ENCODE results near the gene ENTPD2.
"Not testable (repeated sequence)": the region's sequence is repeated elsewhere in the genome, so short reads cannot be mapped to it uniquely, and the experiment has no call there.

Gene ENTPD2

DNA sequence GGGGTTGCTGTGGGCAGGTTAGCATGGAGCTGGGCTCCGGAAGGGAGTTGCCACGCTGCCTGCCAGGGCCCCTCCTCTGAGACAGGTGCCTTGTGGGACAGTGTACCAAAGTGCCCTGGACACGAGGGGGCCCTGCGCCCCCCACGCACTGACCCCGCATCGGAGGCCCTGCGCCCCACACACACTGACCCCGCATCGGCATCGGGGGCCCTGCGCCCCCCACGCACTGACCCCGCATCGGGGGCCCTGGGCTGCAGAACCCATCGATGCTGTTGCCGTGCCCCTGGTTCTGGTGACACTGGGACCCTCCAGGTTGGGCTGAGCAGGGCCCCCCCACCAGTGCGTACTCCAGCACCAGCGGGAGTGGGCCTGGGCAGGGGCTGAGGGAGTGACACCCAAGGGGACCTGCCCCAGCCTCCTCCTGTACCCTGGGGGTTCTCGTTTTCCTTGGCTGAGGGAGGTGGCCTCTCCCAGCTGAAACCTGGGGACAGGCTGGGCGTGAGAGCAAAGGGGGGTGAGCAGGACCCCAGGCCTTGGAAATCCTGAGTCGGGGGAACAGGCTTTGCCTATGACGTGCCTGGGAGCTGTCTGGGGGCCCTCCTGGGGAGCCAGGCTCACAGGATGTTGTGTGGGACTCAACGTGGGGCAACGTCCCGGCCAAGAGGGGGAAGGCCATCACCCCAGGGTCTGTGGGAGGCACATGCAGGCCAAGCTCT lies 9.6 kb upstream of the ENTPD2 start:
- TF ChIP-seq, protein P1, sequence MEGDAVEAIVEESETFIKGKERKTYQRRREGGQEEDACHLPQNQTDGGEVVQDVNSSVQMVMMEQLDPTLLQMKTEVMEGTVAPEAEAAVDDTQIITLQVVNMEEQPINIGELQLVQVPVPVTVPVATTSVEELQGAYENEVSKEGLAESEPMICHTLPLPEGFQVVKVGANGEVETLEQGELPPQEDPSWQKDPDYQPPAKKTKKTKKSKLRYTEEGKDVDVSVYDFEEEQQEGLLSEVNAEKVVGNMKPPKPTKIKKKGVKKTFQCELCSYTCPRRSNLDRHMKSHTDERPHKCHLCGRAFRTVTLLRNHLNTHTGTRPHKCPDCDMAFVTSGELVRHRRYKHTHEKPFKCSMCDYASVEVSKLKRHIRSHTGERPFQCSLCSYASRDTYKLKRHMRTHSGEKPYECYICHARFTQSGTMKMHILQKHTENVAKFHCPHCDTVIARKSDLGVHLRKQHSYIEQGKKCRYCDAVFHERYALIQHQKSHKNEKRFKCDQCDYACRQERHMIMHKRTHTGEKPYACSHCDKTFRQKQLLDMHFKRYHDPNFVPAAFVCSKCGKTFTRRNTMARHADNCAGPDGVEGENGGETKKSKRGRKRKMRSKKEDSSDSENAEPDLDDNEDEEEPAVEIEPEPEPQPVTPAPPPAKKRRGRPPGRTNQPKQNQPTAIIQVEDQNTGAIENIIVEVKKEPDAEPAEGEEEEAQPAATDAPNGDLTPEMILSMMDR (conservative IDR thresholded peaks at IDR 0.05; ENCODE audit: low read length), result no peak
- no peak overlapping the region for H3K4me3 ChIP-seq (ENCODE audit: low read length)
- DNase-seq (ENCODE audit: low read depth), result no peak

DNA sequence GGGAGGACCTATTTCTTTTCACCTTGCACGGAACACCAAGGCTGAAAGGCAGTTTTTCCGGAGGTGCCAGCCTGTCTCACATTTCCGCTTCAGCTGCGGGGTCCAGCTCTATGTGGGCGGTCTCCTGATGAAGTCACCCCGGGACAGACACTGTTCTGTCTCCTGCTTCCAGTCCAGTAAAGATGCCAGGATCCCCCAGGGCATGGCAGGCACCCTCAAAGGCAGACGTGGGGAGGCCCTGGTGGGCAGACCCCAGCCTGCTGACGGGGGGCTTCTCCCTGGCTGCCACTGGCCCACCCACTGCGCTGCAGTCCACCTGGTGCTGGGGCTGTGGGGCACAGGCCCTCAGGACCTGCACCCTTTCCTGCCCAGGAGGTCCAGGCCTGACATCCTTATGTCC lies 8.9 kb upstream of the ENTPD2 start:
- not testable (repeated sequence) for DNase-seq (ENCODE audit: low read depth); H3K4me3 ChIP-seq (ENCODE audit: low read length)

GRCh38 chr9:137062384-137062783 lies 8.5 kb upstream of the ENTPD2 start:
- H3K4me3 ChIP-seq (ENCODE audit: low read length), result no peak overlapping the region
- TF ChIP-seq, protein P1 (conservative IDR thresholded peaks at IDR 0.05; ENCODE audit: low read length), result no peak
- no peak for DNase-seq (ENCODE audit: low read depth)

GRCh38 chr9:137058521-137059234 lies 4.8 kb upstream of the ENTPD2 start:
- no peak for DNase-seq (ENCODE audit: low read depth)

GRCh38 chr9:137057545-137057944 lies 3.7 kb upstream of the ENTPD2 start:
- TF ChIP-seq, protein P1 (conservative IDR thresholded peaks at IDR 0.05; ENCODE audit: low read length), result no peak
- DNase-seq (ENCODE audit: low read depth), result no peak
- H3K4me3 ChIP-seq (ENCODE audit: low read length), result no peak overlapping the region

More at GRCh38 chr9:137058521-137059234, 4.8 kb upstream of the ENTPD2 start:
- no peak overlapping the region for H3K4me3 ChIP-seq (ENCODE audit: low read length)
- TF ChIP-seq, protein P1 (conservative IDR thresholded peaks at IDR 0.05; ENCODE audit: low read length), result no peak

GRCh38 chr9:137056739-137057415 lies 3.0 kb upstream of the ENTPD2 start:
- DNase-seq (ENCODE audit: low read depth), result no peak
- no peak overlapping the region for H3K4me3 ChIP-seq (ENCODE audit: low read length)
- TF ChIP-seq, protein P1 (conservative IDR thresholded peaks at IDR 0.05; ENCODE audit: low read length), result no peak

Data from AG10803 (cell line).